NCI-H345 treated with DMSO at 0.1 percent for 48 hours (cell line): ENCODE results near the gene HHIP.

Source experiments
- DNase-seq: peaks from one replicate; lab custom pipeline; 2025; ENCODE audit not compliant: unreplicated experiment; lab: John Stamatoyannopoulos, UW

HHIP gene

GRCh38 chr4:144653781-144654545 is 8.0 kb downstream of the HHIP start:
- DNase-seq: no peak

DNA sequence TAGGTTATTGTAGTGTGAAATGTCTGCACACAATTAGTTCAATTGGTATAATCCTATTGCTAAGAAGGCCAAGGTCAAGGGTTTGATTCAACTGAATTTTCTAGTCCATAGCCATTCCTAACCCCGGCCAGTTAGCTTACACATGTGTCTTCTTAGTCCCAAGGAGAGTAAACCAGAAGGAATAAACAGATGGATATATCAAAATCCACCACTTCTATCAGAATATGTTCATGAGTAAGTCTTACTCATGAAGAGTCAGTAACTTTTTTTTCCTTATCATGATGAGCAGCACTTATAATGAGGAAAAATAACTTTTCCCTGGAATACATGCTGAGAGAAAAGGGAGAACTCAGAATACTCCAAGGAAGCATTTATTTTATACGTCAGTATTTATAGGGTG is 9.5 kb downstream of the HHIP start:
- no peak for DNase-seq

- no peak for DNase-seq
Measured at GRCh38 chr4:144656850-144657249, 10.9 kb downstream of the HHIP start.

GRCh38 chr4:144658015-144658567 is 12.1 kb downstream of the HHIP start:
- no peak for DNase-seq

DNA sequence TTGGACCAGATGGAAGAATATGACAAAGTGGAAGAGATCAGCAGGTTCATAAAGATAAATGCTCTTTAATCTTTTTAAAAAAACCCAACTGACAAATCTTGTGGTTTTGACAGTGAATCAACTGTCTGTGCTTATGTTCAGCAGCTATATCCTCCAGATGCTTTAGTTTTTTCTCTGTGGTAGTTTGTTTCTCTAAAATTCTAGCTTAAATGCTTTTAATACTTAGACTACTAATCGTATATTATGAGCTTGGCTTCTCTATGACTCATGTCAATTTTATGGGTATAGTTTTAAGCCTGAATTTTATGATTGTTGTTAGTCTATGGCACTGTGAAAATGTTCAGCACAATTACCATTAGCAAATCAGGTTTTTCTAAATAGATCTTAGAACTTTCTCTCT is 12.9 kb downstream of the HHIP start:
- no peak for DNase-seq

- DNase-seq: no peak
Measured at GRCh38 chr4:144659447-144659846, 13.5 kb downstream of the HHIP start.

- DNase-seq: no peak
Measured at GRCh38 chr4:144663834-144664475, 18.0 kb downstream of the HHIP start.

DNA sequence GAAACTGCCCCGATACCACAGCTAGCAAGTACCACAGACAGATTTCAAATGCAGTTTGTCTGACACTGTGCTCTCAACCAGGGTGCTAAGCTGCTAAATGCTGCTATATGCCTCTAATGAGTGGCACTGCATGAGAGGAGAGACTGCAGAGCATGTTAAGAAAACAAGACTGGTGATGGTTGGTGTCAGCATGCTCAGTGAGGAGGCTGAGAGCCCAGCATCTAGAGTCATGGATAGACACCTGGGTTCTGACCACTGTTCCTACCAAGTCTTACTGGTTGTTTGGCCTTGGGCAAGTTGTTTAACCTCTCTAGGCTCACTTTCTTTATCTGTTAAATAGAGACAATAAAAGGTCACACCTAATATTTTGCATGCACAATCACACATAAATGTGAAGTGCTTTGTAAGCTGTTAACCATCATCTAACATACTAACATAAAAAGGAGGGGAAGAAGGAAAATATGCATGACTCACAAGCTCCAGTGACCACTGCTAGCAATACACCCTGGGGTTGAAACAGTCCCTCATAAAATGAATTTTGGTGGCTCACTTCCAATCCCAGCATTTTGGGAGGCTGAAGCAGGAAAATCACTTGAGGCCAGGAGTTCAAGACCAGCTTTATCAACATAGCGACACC is 20.7 kb downstream of the HHIP start:
- DNase-seq: no peak

DNA sequence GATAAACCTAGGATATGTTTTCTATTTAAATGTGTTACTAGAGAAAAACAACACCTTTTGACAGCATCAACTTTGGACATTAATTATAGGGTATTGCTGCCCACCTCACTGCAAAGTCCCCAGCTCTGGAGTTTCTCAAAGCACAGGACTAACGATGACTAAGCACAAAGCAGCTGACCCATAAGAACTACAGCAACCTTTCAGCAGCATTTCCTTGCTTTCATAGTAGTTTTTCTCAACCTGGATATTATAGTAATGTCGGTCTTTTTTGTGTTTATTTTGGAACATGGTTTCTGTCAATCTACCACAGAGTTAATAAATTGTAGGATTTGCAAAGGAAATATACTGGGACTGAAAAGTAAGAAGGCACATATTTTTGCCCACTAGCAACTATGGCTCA is 21.5 kb downstream of the HHIP start:
- no peak for DNase-seq

DNA sequence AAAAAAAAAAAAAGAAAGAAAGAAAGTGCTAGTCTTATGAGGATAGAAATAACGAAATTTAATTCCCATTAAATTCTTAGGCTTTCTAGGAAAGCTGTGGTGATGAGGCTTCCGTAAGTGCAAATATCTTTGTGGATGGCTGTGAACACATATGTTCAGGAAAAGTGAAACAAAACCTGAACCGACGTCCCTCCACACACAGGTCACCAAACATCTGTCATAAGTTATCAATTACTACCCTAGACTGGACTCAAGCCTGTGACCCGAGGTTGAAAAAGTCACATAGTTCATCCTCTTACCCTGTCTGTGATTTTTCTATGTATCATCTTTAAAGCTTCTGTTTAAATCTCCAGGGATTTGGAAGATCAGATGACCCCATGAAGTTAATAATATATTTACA is 24.8 kb downstream of the HHIP start:
- DNase-seq: no peak

DNA sequence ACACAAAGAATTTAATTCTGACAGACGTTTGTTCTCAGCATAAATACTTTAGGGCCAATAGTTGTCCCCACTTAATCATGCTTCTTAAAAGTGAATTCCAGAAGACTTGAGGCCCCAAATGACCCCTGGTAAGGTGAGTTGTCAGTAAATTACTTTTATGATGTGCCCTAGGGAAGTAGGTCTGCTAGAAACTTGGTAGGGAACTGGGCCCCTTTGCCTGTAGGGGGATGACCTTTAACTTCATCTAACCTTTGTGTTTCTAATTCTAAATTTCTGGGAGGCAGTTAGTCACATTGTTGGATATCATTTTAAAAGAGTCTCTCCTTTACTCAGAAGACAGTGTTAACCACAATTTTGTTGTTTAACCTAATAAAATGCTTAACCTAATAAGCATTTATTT is 28.8 kb downstream of the HHIP start:
- DNase-seq: no peak

- no peak for DNase-seq
Measured at GRCh38 chr4:144681806-144682205, 35.9 kb downstream of the HHIP start.

DNA sequence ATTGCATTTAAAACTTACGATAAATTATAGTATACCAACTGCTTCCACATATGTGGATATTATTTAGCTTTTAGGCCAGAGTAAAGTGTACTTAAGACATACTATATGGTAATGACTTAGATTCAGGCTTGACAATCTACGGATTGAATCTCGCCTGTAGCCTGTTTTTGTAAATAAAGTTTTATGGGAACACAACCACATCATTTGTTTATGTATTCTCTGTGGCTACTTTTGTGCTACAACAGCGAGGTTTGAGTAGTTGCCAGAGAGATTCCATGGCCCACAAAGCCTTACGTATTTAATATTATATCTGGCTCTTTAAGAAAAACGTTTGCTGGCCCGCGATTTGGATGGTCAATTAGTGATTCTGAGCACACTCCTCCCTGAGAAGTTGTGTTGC is 37.6 kb downstream of the HHIP start:
- DNase-seq: no peak

DNA sequence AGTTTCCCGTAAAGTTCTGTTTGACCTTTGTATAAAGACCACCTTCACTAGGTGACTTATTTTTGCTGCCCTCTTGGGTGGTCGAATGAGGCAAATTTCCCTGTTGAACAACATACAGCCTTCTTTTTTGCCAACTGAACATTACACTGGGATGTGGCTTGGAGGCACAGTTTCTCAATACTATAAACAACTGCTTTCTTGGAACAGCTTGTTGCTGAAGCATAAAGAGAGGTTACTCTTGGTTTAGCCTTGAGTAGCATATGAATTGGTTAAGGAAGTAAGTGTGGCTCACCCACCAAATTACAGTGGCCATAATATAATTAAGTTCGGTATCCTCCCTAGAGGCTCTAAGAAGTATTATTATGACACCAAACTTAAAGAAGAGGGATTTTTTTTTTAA is 40.0 kb downstream of the HHIP start:
- DNase-seq: no peak

GRCh38 chr4:144686921-144687320 is 41.0 kb downstream of the HHIP start:
- DNase-seq: no peak

- no peak for DNase-seq
Measured at GRCh38 chr4:144687466-144687865, 41.5 kb downstream of the HHIP start.

DNA sequence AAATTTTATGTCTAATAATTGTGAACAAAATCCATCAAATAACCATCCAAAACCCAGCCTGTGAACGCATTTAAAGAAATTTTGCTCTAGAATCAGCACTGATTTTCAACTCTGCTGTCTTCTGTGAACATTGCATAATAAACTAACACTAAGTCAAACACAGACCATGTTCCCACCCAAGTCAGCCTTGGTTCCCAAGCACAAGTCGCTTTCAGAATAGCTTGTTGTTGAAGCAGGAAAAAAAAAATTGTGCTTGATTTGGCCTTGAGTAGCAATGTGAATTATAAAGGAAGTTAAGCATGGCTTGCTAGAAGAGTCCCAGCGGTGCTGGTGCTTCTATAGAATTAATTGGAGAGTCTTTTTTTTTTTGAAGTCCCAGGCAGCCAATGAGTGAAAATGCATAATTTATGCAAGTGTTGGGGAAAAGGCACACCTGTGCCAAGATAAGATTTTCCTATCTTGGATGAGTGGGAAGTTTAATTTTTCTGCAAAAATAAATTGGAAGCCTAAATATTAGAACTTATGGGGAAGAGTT is 42.1 kb downstream of the HHIP start:
- DNase-seq: no peak

GRCh38 chr4:144689125-144689524 is 43.2 kb downstream of the HHIP start:
- DNase-seq: no peak

DNA sequence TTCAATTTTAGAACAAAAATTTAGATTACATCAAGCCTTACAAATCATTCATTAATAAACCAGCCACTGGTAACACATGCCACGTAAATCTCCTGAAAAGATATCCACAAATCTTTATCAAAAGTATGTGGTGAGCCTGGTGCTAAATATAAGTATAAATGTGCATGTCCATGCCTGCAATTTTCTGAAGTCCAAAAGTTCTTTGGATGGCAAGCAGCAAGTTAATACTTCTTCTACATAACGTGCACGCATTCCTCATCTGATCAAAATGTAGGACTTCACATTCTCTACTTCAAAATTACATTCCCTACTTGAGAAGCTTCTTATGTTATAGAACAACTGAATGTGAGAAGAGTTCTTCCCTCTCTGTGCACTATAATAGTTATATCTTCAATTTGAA is 49.8 kb downstream of the HHIP start:
- DNase-seq: no peak

GRCh38 chr4:144696376-144696775 is 50.4 kb downstream of the HHIP start:
- no peak for DNase-seq

DNA sequence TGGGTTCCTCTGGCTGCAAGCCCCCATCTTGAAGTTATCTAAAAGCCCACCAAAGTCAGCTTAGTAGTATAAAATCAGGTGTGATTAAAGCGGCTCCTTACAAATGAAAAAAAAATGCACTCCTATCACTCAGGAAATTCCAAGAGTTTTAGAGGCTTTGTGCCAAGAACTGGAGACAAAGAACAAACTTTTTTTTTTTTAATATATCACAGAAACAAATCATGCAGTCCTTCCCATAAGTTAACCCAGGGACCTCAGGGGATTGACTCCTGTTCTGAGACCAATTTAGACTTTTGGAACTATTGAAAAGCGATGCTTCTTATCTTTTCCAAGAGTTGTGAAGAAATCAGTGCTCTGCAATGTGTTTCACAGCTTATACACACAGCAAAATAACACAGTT is 53.6 kb downstream of the HHIP start:
- no peak for DNase-seq

- no peak for DNase-seq
Measured at GRCh38 chr4:144701683-144702233, 55.8 kb downstream of the HHIP start.
